Measurements from ENCODE around the gene UBTD1.

The UBTD1 gene

GRCh38 chr10:97483506-97483905 lies 15.2 kb upstream of the UBTD1 start:
- no peak for DNase-seq (ENCODE audit: low spot score)

- DNase-seq (ENCODE audit: low spot score): no peak
Observed at GRCh38 chr10:97483921-97484320, 14.8 kb upstream of the UBTD1 start.

DNA sequence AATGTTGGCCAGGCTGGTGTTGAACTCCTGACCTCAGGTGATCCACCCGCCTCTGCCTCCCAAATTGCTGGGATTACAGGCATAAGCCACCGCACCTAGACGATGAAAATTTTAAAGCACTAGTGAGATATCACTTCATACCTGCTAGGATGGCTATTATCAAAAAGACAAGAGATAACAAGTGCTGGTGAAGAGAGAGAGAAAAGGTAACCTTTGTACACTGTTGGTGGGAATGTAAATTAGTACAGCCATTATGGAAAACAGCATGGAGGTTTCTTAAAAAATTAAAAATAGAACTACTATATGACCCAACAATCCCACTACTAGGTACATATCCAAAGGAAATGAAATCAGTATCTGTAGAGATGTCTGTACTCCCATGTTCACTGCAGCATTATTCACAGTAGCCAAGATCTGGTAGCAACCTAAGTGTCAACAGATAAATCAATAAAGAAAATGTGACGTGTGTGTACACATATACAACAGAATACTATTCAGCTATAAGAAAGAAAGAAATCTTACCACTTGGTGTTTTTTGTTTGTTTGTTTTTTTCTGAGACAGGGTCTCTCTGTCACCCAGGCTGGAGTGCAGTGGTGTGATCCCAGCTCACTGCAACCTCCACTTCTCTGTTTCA lies 13.0 kb upstream of the UBTD1 start:
- no peak for DNase-seq (ENCODE audit: low spot score)

DNA sequence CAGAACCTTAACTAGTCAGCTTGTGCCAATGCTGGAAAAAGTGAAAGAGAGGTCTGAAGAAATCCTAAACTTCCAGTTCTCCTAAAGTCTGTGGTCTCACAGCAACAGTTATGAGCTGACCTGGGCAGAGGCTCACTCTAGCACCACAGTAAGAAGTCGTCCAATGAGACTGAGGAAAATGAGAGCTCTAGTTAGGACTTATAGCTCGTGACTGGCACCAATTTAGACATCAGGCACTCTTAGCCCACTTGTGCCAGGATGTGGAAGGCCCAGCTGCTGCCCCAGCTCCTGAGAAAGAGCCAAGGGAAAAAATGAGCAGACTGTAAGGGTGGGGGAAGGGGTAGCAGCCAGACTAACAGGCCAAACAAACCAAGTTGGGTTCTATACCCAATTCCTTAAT lies 8.1 kb upstream of the UBTD1 start:
- no peak for DNase-seq (ENCODE audit: low spot score)

GRCh38 chr10:97494151-97494550 lies 4.6 kb upstream of the UBTD1 start:
- no peak for DNase-seq (ENCODE audit: low spot score)

- no peak for DNase-seq (ENCODE audit: low spot score)
Observed at GRCh38 chr10:97494863-97495506, 3.7 kb upstream of the UBTD1 start.

- DNase-seq (ENCODE audit: low spot score): peak; percentile 70
Observed at GRCh38 chr10:97497572-97498075, 1.1 kb upstream of the UBTD1 start.

- DNase-seq (ENCODE audit: low spot score): peak; percentile 99
Observed at GRCh38 chr10:97498076-97498840, 466 bp upstream of the UBTD1 start, which contains the start of gene MMS19. MMS19 (minus strand) TSS chr10:97498422; CDS start chr10:97498384, 38 bp downstream.

DNA sequence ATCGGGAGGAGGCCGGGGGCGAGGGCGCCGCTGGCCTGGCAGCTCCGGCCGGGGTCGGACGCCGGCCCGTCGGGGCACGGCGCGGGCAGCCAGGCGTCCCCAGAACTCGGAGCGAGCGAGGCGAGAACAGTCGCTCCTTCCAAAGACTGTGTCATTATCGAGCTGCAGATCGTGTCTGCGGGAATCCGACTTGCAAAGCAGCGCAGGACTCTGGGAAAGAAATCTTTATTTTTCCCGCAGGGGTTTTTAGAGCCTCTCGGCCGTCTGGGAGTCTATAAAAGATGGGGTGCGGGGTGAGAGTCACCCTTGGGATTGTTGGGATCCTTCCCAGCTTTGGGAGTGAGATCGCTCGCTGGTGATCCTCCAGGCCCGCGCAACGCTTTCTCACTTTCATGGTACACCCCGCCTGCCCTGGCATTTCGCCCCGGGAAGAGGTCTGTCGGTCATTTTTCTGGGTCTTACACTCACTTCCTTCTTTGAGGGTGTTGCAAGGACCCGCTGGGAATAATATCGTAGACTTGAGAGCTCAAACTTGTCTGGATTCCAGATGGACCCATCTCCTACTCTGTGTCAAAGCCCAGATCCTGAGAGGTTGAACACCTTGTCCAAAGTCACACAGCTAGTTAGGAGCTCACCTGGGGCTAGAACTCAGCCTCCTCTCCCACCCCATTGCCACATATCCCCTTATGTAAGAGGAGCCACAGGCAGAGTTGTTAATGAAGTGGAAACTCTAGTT lies 1.0 kb downstream of the UBTD1 start:
- DNase-seq (ENCODE audit: low spot score): no peak

DNA sequence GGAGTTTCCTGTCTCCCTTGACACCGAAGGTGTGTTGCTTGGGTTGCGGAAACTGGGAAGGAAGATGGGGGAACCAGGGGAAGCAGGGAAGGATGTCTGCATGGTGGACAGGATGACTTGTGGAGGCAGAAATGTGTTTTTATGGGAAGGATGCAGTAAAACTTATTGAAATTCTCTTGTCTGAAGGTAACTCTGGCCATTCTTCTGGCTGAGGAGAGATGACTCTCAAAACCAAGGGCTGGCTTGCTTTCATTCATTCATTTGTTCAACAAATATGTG lies 1.5 kb downstream of the UBTD1 start:
- DNase-seq (ENCODE audit: low spot score): no peak

GRCh38 chr10:97502916-97503315 lies 4.2 kb downstream of the UBTD1 start:
- no peak for DNase-seq (ENCODE audit: low spot score)

DNA sequence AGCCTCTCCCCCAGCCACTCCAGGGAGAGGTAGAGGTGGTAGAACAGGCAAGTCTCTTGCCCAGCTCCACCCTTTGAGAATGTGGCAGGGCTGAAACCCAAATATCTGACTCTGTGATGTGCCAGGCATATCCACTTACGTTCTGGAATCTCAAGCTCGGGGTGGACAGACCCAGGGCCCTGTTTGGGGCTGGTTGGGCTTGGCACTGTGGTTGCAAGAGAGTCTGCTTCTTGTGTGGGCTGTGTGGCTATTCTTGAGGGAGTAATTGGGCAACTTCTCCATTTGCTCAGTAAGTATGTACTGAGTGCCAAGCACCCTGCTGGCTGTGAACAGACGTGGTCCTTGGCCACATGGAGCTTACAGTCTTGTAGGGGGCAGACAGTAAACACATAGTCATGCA lies 4.7 kb downstream of the UBTD1 start:
- DNase-seq (ENCODE audit: low spot score): no peak

DNA sequence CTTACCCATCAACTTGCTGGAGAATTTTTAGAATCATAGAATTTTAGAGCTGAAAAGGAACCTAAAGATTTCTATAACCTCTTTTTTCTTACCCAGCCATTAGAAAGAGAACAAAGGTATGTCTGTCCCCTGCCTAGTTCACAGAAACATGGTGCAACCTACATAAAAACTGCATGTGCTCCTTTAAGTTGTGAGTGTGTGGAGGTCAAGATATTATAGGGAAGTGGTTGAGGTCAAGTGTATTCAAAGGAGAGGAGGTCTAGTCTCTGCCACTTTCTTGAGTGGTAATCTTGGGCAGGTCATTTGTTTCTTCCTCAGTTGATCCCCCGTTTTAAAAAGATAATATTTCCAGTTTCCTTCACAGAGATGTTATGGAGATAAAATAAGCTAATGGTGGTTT lies 6.4 kb downstream of the UBTD1 start:
- DNase-seq (ENCODE audit: low spot score): no peak

GRCh38 chr10:97506199-97506991 lies 7.7 kb downstream of the UBTD1 start:
- no peak for DNase-seq (ENCODE audit: low spot score)

DNA sequence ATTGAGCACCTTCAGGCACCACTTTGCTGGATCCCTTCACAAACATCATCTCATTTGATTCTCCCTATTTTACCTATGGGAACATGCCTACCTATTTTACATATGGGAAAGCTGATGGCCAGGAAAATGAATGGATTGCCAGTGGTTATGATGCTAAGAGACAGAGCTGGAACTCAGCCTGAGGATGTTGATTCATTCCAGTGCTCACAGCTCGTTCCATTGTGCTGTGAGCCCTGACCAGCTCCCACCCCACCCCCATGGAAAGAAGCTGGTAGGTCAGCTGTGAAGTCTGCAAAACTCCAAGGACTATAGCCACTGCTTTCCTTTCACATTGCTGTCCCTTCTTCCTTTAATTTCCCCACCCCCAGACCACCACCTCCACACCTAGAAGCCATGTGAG lies 9.6 kb downstream of the UBTD1 start:
- DNase-seq (ENCODE audit: low spot score): no peak

GRCh38 chr10:97509120-97509680 lies 10.5 kb downstream of the UBTD1 start:
- DNase-seq (ENCODE audit: low spot score): no peak

DNA sequence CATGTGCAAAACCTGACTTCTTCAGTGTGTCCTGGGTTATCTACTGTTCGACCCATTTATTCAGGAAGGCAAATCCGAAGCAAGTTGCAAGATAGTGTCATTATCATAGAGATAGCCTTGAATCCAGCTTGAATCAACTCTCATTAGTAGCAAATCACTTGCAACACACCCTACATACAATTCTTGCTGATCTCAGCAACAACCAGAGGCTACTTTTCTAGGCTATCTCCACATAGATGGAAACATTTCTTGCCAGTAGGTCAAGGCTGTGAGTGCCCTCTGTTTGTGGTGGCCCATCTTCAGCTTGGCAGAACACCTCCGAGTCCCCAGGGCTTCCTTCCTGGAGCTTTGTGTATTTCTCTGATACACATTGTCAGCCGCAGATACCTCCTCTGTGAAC lies 12.0 kb downstream of the UBTD1 start:
- DNase-seq (ENCODE audit: low spot score): no peak

DNA sequence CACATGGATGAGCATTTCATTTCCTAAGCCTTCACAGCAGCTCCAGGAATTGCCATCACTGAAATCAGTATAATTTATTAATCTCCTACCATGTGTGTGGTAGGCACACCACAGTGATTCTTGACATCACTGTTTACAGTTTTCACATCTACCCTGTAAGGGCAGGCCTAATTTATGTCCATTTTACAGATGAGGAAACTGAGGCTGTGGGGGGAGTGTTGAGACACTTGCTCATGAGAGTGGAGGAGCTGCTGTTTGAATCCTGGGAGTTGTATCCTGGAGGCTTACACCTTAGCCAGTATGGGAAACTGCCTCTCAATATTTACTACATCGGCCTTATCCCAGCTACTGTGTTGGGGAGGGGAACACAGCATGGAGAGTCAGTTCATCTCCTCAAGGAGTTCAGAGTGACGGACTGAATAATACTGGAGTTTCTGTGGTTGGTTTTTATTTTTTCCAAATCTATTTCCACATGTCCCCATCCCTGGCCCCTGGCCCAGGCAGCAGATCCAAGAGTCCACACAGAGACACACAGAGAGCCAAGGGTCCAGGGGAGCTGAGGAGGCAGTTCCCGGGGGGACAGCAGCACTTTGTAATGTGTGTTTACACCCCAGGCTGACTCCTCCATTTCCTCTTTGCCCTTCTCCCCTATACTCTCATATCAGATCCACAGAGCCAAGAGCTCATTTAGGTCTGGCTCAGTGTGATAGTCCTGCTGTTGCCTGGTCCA lies 13.2 kb downstream of the UBTD1 start:
- no peak for DNase-seq (ENCODE audit: low spot score)

- DNase-seq (ENCODE audit: low spot score): no peak
Observed at GRCh38 chr10:97512993-97513392, 14.3 kb downstream of the UBTD1 start.

- no peak for DNase-seq (ENCODE audit: low spot score)
Observed at GRCh38 chr10:97514344-97514743, 15.6 kb downstream of the UBTD1 start.

Measured in hematopoietic multipotent progenitor cell treated with erythropoietin and hydrocortisone succinate and interleukin-3 and kit ligand, for 17 days (in vitro differentiated cells).